K562 (cell line): ENCODE measurements around the gene MRNIP. TPM values are rescaled to one million over a fixed set of nuclear protein-coding genes. Genes with fewer than 3 reads are reported as not detected.

Experiments used
- NFYB ChIP-seq: IDR thresholded peaks from 2 replicates; pipeline ENCODE4 v1.6.1; 2011; ENCODE audit warnings: mild to moderate bottlenecking, moderate library complexity; ENCODE audit not compliant: insufficient read length; ENCODE audit errors: extremely low read depth
- PCBP1 ChIP-seq: fragments of 200-400 bp; formaldehyde crosslinking; IDR thresholded peaks from 2 replicates; pipeline ENCODE4 v1.6.1; 2018; ENCODE audit warnings: mild to moderate bottlenecking, low read depth, low read length; ENCODE audit not compliant: poor library complexity, severe bottlenecking
- RBFOX2 ChIP-seq: fragments of 200-400 bp; formaldehyde crosslinking; IDR thresholded peaks from 2 replicates; pipeline ENCODE4 v1.6.1; 2017; ENCODE audit warnings: low read depth, mild to moderate bottlenecking, low read length, moderate library complexity
- SETDB1 ChIP-seq: IDR thresholded peaks from one replicate; pipeline ENCODE4 v1.6.1; 2012; ENCODE audit warnings: low read length, control low read depth, inconsistent platforms
- SP1 ChIP-seq: sonication (generic); formaldehyde crosslinking; IDR thresholded peaks from 2 replicates; pipeline ENCODE4 v1.8.1; 2022; ENCODE audit warnings: mild to moderate bottlenecking, missing genetic modification reagents
- SREBF1 ChIP-seq: fragments of 150-350 bp; IDR thresholded peaks from 2 replicates; pipeline ENCODE4 v1.6.1; 2014; ENCODE audit warnings: antibody characterized with exemption, low read depth, low read length, borderline replicate concordance
- SUPT5H ChIP-seq: fragments of 450-650 bp; IDR thresholded peaks from 2 replicates; pipeline ENCODE4 v1.6.1; 2016
- XRCC3 ChIP-seq: fragments of 450-650 bp; IDR thresholded peaks from 2 replicates; pipeline ENCODE4 v1.6.1; 2017; ENCODE audit warnings: mild to moderate bottlenecking, moderate library complexity
- ZNF232 ChIP-seq: sonication (generic); formaldehyde crosslinking; IDR thresholded peaks from 2 replicates; pipeline ENCODE4 v1.8.0; 2022; ENCODE audit warnings: mild to moderate bottlenecking, missing genetic modification reagents
- ZNF668 ChIP-seq: fragments of 250-450 bp; sonication (Bioruptor Pico); IDR thresholded peaks from 2 replicates; pipeline ENCODE4 v1.8.0; 2022; ENCODE audit warnings: mild to moderate bottlenecking, inconsistent platforms
- polyA plus RNA-seq, 8 experiments: library from polyadenylated mRNA; depleted of rRNA in 4 of 8; stranded (reverse) in 5 of 8; unstranded in 3 of 8; fragments of >200 nt; fragmentation: Nextera tagmentation in 2 of 8; fragmentation: Illumina TruSeq in 1 of 8; extraction: Ambion mirVana in 2 of 8; extraction: Trizol in 1 of 8; gene quantifications; 2 replicates each; pipeline versions ENCODE4 v1.2.1 to v1.2.3, GENCODE V29; 2011 to 2014; ENCODE audit warnings: inconsistent platforms in 1 of 8, missing spikeins in 1 of 8
- total RNA-seq, 7 experiments: library from RNA; depleted of rRNA in 6 of 7; stranded (reverse); fragments of >200 nt in 6 of 7; fragmentation: Illumina TruSeq in 2 of 7; extraction: Trizol in 2 of 7; gene quantifications; 2 replicates each; pipeline versions ENCODE4 v1.2.1 to v1.2.3, GENCODE V29; 2011 to 2021; ENCODE audit warnings: low replicate concordance in 1 of 7
- TF ChIP-seq, protein P1 (sequence below): fragments of 250-450 bp; sonication (Bioruptor Pico); IDR thresholded peaks from 2 replicates; pipeline ENCODE4 v1.5.1; 2021; ENCODE audit warnings: mild to moderate bottlenecking
- TF ChIP-seq, protein P2 (sequence below): fragments of 450-650 bp; IDR thresholded peaks from 2 replicates; pipeline ENCODE4 v1.6.1; 2016; ENCODE audit warnings: borderline replicate concordance
- TF ChIP-seq, protein P3 (sequence below), 3 experiments: fragments of 200-800 bp in 1 of 3; fragments of 250-450 bp in 1 of 3; fragments of 450-650 bp in 1 of 3; sonication (Bioruptor Pico) in 1 of 3; sonication (Bioruptor generic) in 1 of 3; formaldehyde crosslinking in 1 of 3; IDR thresholded peaks; 2 replicates each; pipeline versions ENCODE4 v1.6.1 to v1.8.0; 2016 to 2022; ENCODE audit warnings: mild to moderate bottlenecking in 2 of 3, missing genetic modification characterization in 2 of 3, missing compliant biosample characterization in 1 of 3, moderate library complexity in 1 of 3
- TF ChIP-seq, protein P4 (sequence below): fragments of 450-650 bp; IDR thresholded peaks from 2 replicates; pipeline ENCODE4 v1.6.1; 2018; ENCODE audit not compliant: partially characterized antibody

The MRNIP gene
- total and polyA plus RNA-seq, 9 of the 15 experiments (the other 6 are each of a cell fraction or from before 2014, with no cell fraction given), result 3.6 to 39.0 (median 16.8) TPM

DNA sequence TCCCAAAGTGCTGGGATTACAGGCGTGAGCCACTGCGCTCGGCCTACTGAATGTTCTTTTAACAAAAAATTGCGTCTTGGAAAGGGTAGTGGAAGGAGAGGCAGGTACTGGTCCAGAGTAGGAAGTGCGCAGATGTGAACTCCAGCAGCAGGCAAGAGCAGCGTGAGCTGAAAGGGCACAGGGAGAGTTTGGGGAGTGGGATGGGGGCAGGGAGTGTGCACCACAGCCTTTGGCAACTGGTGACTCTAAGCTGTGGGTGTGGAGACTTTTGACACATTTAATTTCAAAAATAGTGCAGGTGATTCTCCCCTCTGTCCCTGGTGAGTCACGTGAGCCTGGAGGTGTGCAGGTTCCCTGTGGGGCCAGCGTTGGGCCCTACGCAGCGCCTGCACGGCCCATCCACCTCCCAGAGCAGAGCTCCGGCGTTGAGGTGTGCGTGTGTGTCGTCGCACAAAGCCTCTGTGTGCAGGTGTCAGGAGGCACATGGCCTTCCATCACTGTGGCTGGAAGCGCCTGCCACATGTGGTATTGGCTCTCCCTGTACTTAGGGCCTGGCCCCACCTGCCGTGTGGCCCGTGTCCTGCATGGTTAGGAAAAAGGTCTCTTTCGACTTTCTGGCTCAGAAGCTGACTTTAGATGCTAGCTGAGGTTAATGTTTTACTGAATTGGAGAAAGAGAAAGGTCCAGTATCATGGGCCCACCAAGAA, 26.4 kb downstream of the MRNIP start (continued):
- no peak for TF ChIP-seq ZNF668 (CRISPR knock-in tag)
- TF ChIP-seq, protein P1, sequence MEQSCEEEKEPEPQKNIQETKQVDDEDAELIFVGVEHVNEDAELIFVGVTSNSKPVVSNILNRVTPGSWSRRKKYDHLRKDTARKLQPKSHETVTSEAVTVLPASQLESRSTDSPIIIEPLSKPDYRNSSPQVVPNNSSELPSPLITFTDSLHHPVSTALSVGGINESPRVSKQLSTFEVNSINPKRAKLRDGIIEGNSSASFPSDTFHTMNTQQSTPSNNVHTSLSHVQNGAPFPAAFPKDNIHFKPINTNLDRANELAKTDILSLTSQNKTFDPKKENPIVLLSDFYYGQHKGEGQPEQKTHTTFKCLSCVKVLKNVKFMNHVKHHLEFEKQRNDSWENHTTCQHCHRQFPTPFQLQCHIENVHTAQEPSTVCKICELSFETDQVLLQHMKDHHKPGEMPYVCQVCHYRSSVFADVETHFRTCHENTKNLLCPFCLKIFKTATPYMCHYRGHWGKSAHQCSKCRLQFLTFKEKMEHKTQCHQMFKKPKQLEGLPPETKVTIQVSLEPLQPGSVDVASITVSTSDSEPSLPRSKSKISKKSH (CRISPR knock-in tag), result no peak
- no peak for TF ChIP-seq ZNF232
- TF ChIP-seq, protein P2, sequence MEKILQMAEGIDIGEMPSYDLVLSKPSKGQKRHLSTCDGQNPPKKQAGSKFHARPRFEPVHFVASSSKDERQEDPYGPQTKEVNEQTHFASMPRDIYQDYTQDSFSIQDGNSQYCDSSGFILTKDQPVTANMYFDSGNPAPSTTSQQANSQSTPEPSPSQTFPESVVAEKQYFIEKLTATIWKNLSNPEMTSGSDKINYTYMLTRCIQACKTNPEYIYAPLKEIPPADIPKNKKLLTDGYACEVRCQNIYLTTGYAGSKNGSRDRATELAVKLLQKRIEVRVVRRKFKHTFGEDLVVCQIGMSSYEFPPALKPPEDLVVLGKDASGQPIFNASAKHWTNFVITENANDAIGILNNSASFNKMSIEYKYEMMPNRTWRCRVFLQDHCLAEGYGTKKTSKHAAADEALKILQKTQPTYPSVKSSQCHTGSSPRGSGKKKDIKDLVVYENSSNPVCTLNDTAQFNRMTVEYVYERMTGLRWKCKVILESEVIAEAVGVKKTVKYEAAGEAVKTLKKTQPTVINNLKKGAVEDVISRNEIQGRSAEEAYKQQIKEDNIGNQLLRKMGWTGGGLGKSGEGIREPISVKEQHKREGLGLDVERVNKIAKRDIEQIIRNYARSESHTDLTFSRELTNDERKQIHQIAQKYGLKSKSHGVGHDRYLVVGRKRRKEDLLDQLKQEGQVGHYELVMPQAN, result no peak
- peak; percentile 69 for TF ChIP-seq RBFOX2
- TF ChIP-seq, protein P3, sequence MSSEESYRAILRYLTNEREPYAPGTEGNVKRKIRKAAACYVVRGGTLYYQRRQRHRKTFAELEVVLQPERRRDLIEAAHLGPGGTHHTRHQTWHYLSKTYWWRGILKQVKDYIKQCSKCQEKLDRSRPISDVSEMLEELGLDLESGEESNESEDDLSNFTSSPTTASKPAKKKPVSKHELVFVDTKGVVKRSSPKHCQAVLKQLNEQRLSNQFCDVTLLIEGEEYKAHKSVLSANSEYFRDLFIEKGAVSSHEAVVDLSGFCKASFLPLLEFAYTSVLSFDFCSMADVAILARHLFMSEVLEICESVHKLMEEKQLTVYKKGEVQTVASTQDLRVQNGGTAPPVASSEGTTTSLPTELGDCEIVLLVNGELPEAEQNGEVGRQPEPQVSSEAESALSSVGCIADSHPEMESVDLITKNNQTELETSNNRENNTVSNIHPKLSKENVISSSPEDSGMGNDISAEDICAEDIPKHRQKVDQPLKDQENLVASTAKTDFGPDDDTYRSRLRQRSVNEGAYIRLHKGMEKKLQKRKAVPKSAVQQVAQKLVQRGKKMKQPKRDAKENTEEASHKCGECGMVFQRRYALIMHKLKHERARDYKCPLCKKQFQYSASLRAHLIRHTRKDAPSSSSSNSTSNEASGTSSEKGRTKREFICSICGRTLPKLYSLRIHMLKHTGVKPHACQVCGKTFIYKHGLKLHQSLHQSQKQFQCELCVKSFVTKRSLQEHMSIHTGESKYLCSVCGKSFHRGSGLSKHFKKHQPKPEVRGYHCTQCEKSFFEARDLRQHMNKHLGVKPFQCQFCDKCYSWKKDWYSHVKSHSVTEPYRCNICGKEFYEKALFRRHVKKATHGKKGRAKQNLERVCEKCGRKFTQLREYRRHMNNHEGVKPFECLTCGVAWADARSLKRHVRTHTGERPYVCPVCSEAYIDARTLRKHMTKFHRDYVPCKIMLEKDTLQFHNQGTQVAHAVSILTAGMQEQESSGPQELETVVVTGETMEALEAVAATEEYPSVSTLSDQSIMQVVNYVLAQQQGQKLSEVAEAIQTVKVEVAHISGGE (CRISPR knock-in tag; IDR thresholded peaks at IDR 0.05), result 0 out of 6 replicates have a peak, but pooled peaks of 1 of the 3 experiments have one; percentile 15
- TF ChIP-seq SP1 (CRISPR knock-in tag), result no peak
- TF ChIP-seq XRCC3, result no peak
- no peak for TF ChIP-seq PCBP1
- TF ChIP-seq SREBF1, result no peak
- TF ChIP-seq SUPT5H, result peak; percentile 33; the same call in 1 of the 2 replicates
- TF ChIP-seq SETDB1, result no peak
- TF ChIP-seq, protein P4, sequence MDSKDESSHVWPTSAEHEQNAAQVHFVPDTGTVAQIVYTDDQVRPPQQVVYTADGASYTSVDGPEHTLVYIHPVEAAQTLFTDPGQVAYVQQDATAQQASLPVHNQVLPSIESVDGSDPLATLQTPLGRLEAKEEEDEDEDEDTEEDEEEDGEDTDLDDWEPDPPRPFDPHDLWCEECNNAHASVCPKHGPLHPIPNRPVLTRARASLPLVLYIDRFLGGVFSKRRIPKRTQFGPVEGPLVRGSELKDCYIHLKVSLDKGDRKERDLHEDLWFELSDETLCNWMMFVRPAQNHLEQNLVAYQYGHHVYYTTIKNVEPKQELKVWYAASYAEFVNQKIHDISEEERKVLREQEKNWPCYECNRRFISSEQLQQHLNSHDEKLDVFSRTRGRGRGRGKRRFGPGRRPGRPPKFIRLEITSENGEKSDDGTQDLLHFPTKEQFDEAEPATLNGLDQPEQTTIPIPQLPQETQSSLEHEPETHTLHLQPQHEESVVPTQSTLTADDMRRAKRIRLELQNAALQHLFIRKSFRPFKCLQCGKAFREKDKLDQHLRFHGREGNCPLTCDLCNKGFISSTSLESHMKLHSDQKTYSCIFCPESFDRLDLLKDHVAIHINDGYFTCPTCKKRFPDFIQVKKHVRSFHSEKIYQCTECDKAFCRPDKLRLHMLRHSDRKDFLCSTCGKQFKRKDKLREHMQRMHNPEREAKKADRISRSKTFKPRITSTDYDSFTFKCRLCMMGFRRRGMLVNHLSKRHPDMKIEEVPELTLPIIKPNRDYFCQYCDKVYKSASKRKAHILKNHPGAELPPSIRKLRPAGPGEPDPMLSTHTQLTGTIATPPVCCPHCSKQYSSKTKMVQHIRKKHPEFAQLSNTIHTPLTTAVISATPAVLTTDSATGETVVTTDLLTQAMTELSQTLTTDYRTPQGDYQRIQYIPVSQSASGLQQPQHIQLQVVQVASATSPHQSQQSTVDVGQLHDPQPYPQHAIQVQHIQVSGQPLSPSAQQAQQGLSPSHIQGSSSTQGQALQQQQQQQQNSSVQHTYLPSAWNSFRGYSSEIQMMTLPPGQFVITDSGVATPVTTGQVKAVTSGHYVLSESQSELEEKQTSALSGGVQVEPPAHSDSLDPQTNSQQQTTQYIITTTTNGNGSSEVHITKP, result no peak
- no peak for TF ChIP-seq NFYB
